ENCODE results near the gene RXYLT1. TPM values are rescaled to one million over a fixed set of nuclear protein-coding genes. Genes with fewer than 3 reads are reported as not detected.

Gene RXYLT1
- total and polyA plus RNA-seq, 2 of the 8 experiments (the other 6 are each of a cell fraction or from before 2014, with no cell fraction given), result 3.8 to 10.9 TPM

- no peak for TF ChIP-seq POLR2A (IDR thresholded peaks at IDR 0.05; ENCODE audit: control extremely low read depth in 1 of 2, low read depth in 2 of 2, low read length in 2 of 2)
These were observed 16.2 kb downstream of the RXYLT1 start (continued) for GRCh38 chr12:63795944-63796343.
